HG02840 (cell line): ENCODE data around the gene SMURF2.
"Not testable (repeated sequence)": the region's sequence is repeated elsewhere in the genome, so short reads cannot be mapped to it uniquely, and the experiment has no call there.

Source experiments
- ATAC-seq: cut with Tn5 transposase; IDR thresholded peaks from one replicate; pipeline ENCODE4 v1.9.1; 2021; ENCODE audit warnings: mild to moderate bottlenecking, moderate library complexity, moderate number of reproducible peaks; ENCODE audit not compliant: unreplicated experiment, low FRiP score

The SMURF2 gene

GRCh38 chr17:64599827-64600226 is 62.3 kb downstream of the SMURF2 start:
- ATAC-seq: no peak

GRCh38 chr17:64599187-64599676 is 62.9 kb downstream of the SMURF2 start:
- ATAC-seq: no peak

GRCh38 chr17:64598672-64599071 is 63.4 kb downstream of the SMURF2 start:
- no peak for ATAC-seq

- ATAC-seq: no peak
Measured at GRCh38 chr17:64596988-64597387, 65.1 kb downstream of the SMURF2 start.

GRCh38 chr17:64596439-64596838 is 65.7 kb downstream of the SMURF2 start:
- ATAC-seq: no peak

GRCh38 chr17:64591944-64592343 is 70.2 kb downstream of the SMURF2 start:
- no peak for ATAC-seq

GRCh38 chr17:64585146-64585545 is 77.0 kb downstream of the SMURF2 start:
- ATAC-seq: no peak

GRCh38 chr17:64583038-64583437 is 79.1 kb downstream of the SMURF2 start:
- ATAC-seq: no peak

- ATAC-seq: no peak
Measured at GRCh38 chr17:64580384-64581315, 81.5 kb downstream of the SMURF2 start.

GRCh38 chr17:64579917-64580316 is 82.2 kb downstream of the SMURF2 start:
- ATAC-seq: no peak

GRCh38 chr17:64577025-64577424 is 85.1 kb downstream of the SMURF2 start:
- not testable (repeated sequence) for ATAC-seq

- ATAC-seq: no peak
Measured at GRCh38 chr17:64575431-64575830, 86.7 kb downstream of the SMURF2 start.

GRCh38 chr17:64574646-64575045 is 87.5 kb downstream of the SMURF2 start:
- no peak for ATAC-seq

GRCh38 chr17:64573214-64573613 is 88.9 kb downstream of the SMURF2 start:
- ATAC-seq: no peak

- ATAC-seq: no peak
Measured at GRCh38 chr17:64572682-64573154, 89.4 kb downstream of the SMURF2 start.

GRCh38 chr17:64571746-64572145 is 90.4 kb downstream of the SMURF2 start:
- ATAC-seq: no peak

GRCh38 chr17:64565563-64565962 is 96.5 kb downstream of the SMURF2 start:
- ATAC-seq: no peak

- ATAC-seq: no peak
Measured at GRCh38 chr17:64564098-64564497, 98.0 kb downstream of the SMURF2 start.

- ATAC-seq: no peak
Measured at GRCh38 chr17:64555281-64555680, 106.8 kb downstream of the SMURF2 start.

- ATAC-seq: no peak
Measured at GRCh38 chr17:64554028-64554637, 108.0 kb downstream of the SMURF2 start.

GRCh38 chr17:64551461-64551860 is 110.6 kb downstream of the SMURF2 start:
- ATAC-seq: no peak
